SHP77 treated with DMSO at 0.1 percent for 48 hours (cell line): ENCODE measurements around the gene GALNT11.
"Not testable (repeated sequence)": the region's sequence is repeated elsewhere in the genome, so short reads cannot be mapped to it uniquely, and the experiment has no call there.

Source experiments
- DNase-seq: peaks from one replicate; lab custom pipeline; 2025; lab: John Stamatoyannopoulos, UW

Gene GALNT11

GRCh38 chr7:152075379-152075778 lies 49.9 kb downstream of the GALNT11 start:
- DNase-seq = not testable (repeated sequence)

DNA sequence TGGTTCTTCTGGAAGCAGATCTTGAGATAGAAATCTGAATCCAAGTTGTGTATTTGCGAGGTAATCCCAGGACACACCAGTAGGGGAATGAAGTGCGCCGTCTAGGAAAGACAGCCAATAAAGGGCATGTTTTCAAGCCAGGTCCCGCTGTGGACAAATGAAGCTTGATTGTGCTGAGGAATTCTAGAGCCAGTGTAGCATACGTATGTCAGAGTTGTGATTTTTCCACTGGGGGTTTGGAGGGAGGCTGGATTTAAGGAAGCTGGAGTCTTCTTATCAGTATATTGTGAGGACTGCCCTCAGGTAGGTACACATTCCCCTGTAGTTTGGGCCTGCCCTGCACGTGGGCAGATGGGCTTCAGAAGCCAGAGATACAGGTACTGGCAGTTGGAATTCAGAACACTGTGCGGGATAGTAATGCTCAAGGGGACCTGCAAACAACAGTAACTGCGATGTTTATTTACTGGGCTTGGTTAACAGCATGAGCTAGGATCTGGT lies 50.9 kb downstream of the GALNT11 start:
- no peak for DNase-seq

GRCh38 chr7:152076940-152077933 lies 51.8 kb downstream of the GALNT11 start:
- DNase-seq = no peak

DNA sequence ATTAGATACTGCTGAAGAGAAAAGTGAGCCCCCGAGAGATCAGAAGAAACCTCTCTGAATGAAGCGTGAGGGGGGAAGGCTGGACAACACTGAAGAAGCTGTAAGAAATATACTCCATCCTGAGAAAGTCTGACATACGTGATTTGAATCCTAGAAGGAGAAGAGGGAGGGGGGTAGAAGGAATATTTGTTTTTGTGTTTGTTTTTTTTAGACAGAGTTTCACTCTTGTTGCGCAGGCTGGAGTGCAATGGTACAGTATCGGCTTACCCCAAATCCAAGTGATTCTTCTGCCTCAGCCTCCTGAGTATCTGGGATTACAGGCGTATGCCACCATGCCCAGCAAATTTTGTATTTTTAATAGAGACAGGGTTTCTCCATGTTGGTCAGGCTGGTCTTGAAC lies 52.6 kb downstream of the GALNT11 start:
- no peak for DNase-seq

GRCh38 chr7:152078786-152079185 lies 53.3 kb downstream of the GALNT11 start:
- DNase-seq = no peak

GRCh38 chr7:152081088-152081487 lies 55.6 kb downstream of the GALNT11 start:
- DNase-seq = no peak

DNA sequence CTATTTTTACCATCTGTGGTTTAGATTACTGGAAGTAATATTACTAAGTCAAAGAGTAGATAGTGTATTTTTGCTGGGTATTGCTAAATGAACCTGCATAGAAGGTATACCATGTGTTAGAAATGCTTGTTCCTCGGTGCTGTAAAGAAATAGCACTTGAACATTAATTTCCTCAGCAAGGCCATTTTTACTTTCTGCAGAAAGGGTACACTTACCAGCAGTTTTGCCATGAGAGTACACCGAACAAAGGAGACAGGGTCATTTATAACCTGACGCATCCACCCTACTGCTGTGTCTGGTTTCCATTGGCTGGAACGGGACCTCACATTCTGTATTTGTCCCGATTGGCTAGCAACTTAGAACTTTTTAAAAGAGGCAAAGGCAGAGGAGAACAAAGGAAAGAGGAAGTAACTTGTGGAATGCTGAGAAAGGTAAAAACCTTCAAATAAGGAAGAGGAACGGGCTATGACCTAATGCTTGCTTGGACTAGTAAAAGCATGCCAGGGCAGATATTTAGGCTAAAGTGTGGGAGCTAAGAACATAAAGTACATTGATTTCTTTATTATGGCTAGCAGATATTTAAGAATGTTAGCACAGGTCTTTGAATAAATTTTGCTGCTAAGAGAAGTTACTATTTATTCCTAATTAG lies 56.7 kb downstream of the GALNT11 start:
- DNase-seq = not testable (repeated sequence)

- no peak for DNase-seq
These were observed 59.7 kb downstream of the GALNT11 start for GRCh38 chr7:152085131-152085530.

- DNase-seq = no peak
These were observed 61.0 kb downstream of the GALNT11 start for GRCh38 chr7:152086513-152086912.

DNA sequence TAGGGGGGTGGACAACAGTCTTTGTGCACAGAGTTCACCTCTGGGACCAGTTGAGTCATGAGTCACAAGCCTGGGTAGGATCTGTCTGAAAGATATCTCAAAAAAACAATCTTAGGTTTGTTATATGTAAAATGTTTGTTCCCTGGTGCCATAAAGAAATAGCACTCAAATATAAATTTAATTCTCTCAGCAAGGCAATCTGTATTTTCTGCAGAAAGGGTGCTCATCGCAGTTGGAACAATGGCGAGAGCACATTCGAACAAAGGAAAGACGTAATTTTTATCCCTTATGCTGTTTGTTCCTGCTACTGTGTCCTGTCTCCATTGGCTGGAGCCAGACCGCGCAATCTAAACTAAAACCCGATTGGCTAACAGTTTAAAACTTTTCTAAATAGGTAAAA lies 63.7 kb downstream of the GALNT11 start:
- DNase-seq = no peak

GRCh38 chr7:152090747-152091146 lies 65.3 kb downstream of the GALNT11 start:
- DNase-seq = no peak

GRCh38 chr7:152093717-152094116 lies 68.2 kb downstream of the GALNT11 start:
- DNase-seq = no peak

- DNase-seq = no peak
These were observed 70.3 kb downstream of the GALNT11 start for GRCh38 chr7:152095771-152096170.

DNA sequence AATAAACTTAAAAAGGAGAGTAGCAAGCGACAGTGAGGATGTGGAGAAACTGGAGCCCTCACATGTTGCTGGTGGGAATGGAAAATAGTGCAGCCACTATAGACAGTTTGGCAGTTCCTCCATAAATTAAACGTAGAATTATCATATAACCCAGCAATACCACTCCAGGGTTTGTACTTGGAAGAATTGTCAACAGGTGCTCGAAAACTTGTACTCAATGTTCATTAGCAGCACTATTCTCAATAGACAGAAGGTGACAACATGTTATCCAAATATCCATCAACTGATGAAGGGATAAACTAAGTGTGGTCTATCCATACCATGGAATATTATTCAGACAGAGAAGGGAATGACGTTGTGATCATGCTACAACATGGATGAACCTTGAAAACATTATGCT lies 71.9 kb downstream of the GALNT11 start:
- DNase-seq = no peak

DNA sequence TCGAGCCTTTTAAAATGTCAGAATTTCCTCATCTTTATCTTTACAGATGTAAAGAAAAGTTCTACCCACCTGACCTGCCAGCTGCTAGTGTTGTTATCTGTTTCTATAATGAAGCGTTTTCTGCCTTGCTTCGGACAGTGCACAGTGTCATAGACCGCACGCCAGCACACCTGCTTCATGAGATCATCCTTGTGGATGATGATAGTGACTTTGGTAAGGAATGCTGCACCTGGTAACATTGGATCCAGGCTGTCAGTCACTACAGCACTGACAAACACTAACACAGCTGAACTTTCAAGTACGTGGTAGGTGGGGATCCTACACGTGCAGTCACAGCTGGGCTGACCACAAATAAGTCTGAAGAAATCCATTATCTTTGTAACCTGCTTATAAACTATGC lies 77.6 kb downstream of the GALNT11 start:
- DNase-seq = no peak

GRCh38 chr7:152103691-152104090 lies 78.2 kb downstream of the GALNT11 start:
- no peak for DNase-seq

DNA sequence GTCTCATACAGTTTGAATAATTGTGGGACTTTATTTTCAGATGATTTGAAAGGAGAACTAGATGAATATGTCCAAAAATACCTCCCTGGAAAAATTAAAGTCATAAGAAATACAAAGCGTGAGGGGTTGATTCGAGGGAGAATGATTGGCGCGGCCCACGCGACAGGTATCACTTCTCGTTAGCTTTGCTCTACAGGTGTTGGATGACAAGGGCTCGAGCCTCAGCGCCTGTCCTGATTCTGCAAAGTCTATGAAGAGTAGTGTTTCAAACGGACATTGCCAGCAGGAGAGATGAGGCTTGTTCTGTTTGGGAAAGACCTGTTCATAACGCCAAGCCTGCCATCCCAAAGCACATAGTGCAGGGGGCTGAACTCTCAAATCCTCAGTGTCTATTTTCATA lies 79.7 kb downstream of the GALNT11 start:
- no peak for DNase-seq

- DNase-seq = no peak
These were observed 81.5 kb downstream of the GALNT11 start for GRCh38 chr7:152106990-152107389.

- no peak for DNase-seq
These were observed 82.5 kb downstream of the GALNT11 start for GRCh38 chr7:152107945-152108344.

- DNase-seq = no peak
These were observed 82.9 kb downstream of the GALNT11 start for GRCh38 chr7:152108359-152108758.

GRCh38 chr7:152112829-152113228 lies 87.4 kb downstream of the GALNT11 start:
- DNase-seq = no peak

DNA sequence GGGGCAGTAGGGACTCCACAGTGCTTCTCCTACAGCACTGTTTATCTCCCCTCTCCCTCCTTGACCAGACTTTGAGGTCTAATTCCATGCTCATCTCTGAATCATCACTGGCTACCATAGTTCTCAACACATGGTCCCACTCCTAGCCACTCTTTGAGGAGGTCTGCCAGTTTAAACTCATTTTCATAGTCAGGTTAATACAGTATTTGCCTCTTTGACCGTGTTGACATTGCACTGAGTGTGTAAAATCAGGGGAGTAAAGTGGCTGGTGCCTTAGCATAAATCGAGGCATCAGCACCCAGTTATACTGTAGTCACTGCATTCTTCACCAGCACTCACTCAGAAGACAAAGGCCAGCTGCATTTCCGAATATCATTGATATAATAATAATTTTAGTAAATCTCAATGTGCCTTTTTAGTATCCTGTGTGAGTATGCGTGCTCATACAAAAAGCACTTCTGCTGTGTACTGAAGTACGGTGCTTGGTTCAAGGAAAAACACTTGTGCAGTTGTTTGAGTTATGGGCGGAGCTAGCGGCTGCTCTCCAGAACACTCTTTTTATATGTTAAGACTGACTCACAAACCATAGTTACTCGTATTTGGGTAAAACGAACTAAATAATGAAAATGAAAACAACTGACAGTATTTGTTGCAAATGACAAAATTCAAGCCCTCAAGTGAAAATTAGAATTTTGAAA lies 89.7 kb downstream of the GALNT11 start:
- DNase-seq = no peak
